Activated CD4-positive, alpha-beta T cell treated with anti-CD3 and anti-CD28 coated beads, Interleukin-2, amount 10 ng/mL, durations not matched to agents 7 days and 5 days (primary cell): Measurements from ENCODE around the gene GGTLC2. TPM values are rescaled to one million over a fixed set of nuclear protein-coding genes. Genes with fewer than 3 reads are reported as not detected.

Source experiments
- CTCF ChIA-PET: fragments of 350-600 bp; sonication (Branson Sonifier 250); formaldehyde crosslinking; loops from one replicate; lab custom pipeline; 2021; ENCODE audit warnings: antibody characterized with exemption; lab: Charles Lee
- POLR2A ChIA-PET: fragments of 350-600 bp; sonication (Branson Sonifier 250); formaldehyde crosslinking; loops from one replicate; lab custom pipeline; 2021; ENCODE audit warnings: antibody characterized with exemption; lab: Charles Lee
- DNase-seq: peaks from one replicate; pipeline ENCODE4 v3.0.0-alpha.2; 2020
- H3K27ac Mint-ChIP-seq: one replicate; pipeline ENCODE4 v1.8.0; 2021; ENCODE audit warnings: mild to moderate bottlenecking, moderate library complexity, mixed read lengths
- H3K27me3 Mint-ChIP-seq: one replicate; pipeline ENCODE4 v1.8.0; 2021; ENCODE audit warnings: mixed read lengths
- H3K36me3 Mint-ChIP-seq: one replicate; pipeline ENCODE4 v1.8.0; 2021; ENCODE audit warnings: low read depth, mixed read lengths
- H3K4me1 Mint-ChIP-seq: one replicate; pipeline ENCODE4 v1.8.0; 2021; ENCODE audit warnings: mixed read lengths
- H3K4me3 Mint-ChIP-seq: one replicate; pipeline ENCODE4 v1.8.0; 2021; ENCODE audit warnings: mild to moderate bottlenecking, moderate library complexity, mixed read lengths
- H3K9me3 Mint-ChIP-seq: one replicate; pipeline ENCODE4 v1.8.0; 2021; ENCODE audit warnings: mixed read lengths
- total RNA-seq, 2 experiments: library from RNA; stranded (reverse); gene quantifications; one replicate each; pipeline ENCODE4 v1.2.3, GENCODE V29; 2021

The GGTLC2 gene
- total RNA-seq, 2 experiments from 2014 or later = not detected

DNA sequence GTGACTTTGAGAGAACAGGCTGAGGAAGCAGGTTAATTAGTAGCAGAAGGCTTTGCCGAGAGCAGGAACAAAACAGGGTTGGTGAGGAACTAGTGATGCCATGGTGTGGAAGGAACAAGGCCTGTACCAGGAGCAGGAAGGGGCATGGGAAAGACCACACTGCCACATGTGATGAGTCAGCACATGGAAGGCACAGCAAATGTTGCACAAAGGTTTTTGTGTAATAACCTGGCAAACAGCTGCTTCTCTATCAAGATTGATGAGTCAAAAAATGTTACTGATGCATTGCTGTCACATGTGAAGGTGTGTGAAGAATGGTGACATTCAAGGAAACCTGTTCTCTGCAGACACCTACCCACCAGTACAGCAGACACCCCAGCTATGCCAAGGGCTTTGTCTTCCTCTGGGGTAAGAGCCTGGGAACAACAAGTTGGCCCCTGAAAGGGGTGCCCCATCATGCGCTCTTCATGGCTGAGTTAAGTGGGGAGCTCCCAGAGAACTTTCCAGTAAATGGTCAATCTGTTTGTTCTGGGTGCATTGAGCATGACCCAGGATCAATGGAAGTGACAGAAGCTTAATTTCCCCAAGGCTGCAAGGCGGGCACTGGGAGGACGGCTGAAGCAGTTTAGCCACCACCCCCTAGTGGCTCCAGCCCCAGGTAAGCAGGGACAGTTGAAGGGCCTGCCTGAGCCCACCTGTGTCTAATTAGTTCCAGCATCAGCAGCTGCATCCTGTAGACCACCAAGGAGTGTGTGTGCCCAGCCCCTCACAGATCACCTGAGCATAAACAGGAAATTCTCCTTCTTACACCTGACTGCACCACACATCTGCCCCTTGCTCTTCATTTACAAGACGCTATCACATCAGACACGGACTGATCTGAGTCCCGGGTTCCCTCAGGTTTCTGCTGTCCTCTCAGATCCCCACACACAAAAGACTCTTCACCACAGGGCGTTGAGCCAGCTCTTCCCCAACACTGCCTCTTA lies 47.6 kb downstream of the GGTLC2 start:
- H3K27ac Mint-ChIP-seq = no peak overlapping the region
- ChIA-PET POLR2A (no interaction called here), CTCF (interaction anchor here (0.8 to 1.5 kb wide), 4 partner anchors 18 to 105 kb away, joined by 3 to 5 read pairs (median 4); no protein-coding TSS in a partner anchor)
- no peaks in the 10 kb centered on the region for H3K27me3 Mint-ChIP-seq
- H3K9me3 Mint-ChIP-seq = no peaks in the 10 kb centered on the region
- no peaks in the 10 kb centered on the region for H3K4me1 Mint-ChIP-seq
- no peak overlapping the region for H3K4me3 Mint-ChIP-seq
- H3K36me3 Mint-ChIP-seq = no peaks in the 10 kb centered on the region
- DNase-seq = no peak

DNA sequence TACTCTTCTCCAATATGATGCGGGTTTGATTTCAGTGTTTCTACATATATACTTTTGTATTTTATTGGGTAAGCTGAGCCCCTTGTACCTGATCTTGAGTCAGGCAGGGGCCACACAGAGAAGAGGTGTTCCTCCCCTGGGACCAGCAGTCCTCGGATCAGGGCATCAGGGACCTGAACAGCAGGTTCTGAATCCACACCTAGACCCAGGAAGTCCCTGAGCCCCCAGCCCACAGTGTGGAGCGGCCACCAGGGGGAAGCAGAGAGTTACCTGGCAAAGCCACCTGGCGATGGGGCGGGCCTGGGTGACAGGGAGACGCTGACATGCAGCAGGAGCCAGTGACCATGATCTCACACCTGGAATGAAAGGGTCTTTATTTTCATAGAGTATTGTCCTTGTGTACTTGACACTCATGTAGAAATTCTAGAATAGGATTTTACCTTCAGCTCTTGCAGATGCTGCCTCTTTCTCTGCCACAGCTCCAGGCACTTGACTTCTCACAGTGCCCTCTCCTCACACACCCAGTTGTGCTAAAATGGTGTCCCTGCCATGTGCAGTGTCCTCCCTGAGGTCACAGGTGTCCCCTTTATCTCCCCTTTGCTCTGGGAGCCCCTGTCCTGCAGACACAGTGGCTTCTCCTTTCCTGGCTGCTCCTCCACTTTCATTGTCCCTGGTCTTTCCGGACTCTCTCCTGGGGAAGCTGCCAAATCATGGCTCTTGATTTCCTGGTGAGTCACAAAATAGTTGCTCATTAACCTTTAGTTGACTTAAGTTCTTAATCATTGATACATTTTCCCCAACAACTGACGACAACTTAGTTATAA lies 48.5 kb downstream of the GGTLC2 start:
- ChIA-PET CTCF (interaction anchor here (0.8 to 1.5 kb wide), 3 partner anchors 17 to 106 kb away, joined by 3 to 5 read pairs (median 4); no protein-coding TSS in a partner anchor), POLR2A (no interaction called here)
- DNase-seq = peak; percentile 69
- no peaks in the 10 kb centered on the region for H3K36me3 Mint-ChIP-seq
- no peak overlapping the region for H3K4me3 Mint-ChIP-seq
- H3K27me3 Mint-ChIP-seq = no peaks in the 10 kb centered on the region
- H3K9me3 Mint-ChIP-seq = no peaks in the 10 kb centered on the region
- no peaks in the 10 kb centered on the region for H3K4me1 Mint-ChIP-seq
- no peak overlapping the region for H3K27ac Mint-ChIP-seq

DNA sequence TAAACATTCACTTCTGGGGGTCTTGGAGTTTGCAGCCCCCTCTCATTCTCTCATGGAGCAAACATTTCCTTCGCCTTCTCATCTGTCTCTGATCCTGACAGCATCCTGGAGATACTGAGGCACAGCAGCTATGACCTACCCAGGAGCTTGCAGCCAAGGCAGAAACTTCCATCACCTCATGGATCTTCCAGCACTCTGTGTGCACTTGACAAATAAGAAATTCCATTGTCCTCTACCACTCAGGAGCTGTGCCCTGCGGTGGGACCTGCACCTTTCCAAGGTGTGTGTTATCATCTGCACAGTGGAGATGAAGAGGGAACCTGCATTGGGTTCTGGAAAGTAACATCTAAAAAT lies 49.1 kb downstream of the GGTLC2 start:
- ChIA-PET CTCF (interaction anchor here (0.5 to 1.5 kb wide), 2 partner anchors 106 to 107 kb away, joined by 4 to 5 read pairs; no protein-coding TSS in a partner anchor), POLR2A (no interaction called here)
- no peaks in the 10 kb centered on the region for H3K36me3 Mint-ChIP-seq
- H3K27ac Mint-ChIP-seq = no peak overlapping the region
- no peak for DNase-seq
- H3K9me3 Mint-ChIP-seq = no peaks in the 10 kb centered on the region
- no peaks in the 10 kb centered on the region for H3K4me1 Mint-ChIP-seq
- no peaks in the 10 kb centered on the region for H3K27me3 Mint-ChIP-seq
- H3K4me3 Mint-ChIP-seq = no peak overlapping the region

DNA sequence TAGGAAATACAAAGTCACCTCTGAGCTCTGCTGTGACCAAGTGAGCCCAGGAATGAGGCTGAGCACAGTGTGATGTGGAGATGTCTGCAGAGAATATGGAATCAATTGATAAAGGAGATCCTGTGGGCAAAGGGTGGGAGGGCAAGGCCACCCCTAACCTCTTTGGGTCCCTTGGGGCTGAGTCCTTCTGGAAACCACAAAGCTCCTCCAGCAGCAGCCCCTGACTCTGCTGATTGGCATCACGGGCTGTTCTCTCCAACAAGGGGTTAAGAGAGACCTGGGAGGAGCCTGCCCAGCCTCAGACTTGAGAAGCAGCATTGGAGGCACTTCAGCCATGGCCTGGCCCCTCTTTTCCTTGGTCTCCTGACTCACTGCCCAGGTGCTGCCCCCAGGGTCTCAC lies 49.7 kb downstream of the GGTLC2 start:
- Mint-ChIP-seq H3K9me3 (no peaks in the 10 kb centered on the region), H3K27me3 (no peaks in the 10 kb centered on the region), H3K4me1 (no peaks in the 10 kb centered on the region), H3K36me3 (no peaks in the 10 kb centered on the region), H3K4me3 (no peak overlapping the region), H3K27ac (no peak overlapping the region)
- no peak for DNase-seq
- ChIA-PET POLR2A (no interaction called here), CTCF (interaction anchor here (0.5 kb wide), 1 partner anchor 107 kb away, joined by 5 read pairs; no protein-coding TSS in a partner anchor)

DNA sequence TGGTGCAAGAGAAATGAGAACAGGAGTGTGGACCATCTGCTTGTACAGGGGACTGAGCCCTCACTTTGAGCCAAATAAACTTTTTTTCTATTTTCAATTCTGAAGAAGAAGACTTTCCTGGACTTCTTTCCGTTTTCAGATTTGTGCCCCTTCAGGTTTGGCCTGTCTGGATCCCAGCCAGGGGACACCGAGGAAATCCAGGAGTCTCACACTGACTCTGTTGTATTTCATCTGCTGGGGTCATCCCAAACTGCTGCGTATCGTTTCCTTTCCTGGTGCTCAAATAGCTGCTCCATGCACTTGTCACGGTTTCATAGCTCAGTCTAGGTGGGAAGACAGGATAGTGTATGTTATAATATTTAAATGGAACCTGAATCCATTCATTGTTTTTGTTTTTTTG lies 51.7 kb downstream of the GGTLC2 start:
- Mint-ChIP-seq H3K9me3 (no peaks in the 10 kb centered on the region), H3K36me3 (no peaks in the 10 kb centered on the region), H3K4me3 (no peak overlapping the region), H3K27me3 (no peaks in the 10 kb centered on the region), H3K4me1 (no peaks in the 10 kb centered on the region), H3K27ac (no peak overlapping the region)
- ChIA-PET POLR2A (interaction anchor here (0.6 kb wide), 1 partner anchor 784 kb away, joined by 4 read pairs; no protein-coding TSS in a partner anchor), CTCF (interaction anchor here (0.6 kb wide), 1 partner anchor 1079 kb away, joined by 5 read pairs; no protein-coding TSS in a partner anchor)
- DNase-seq = no peak

Other genes starting within 250 kb of the GGTLC2 start
- gene ZNF280B, start 135.9 kb upstream of the GGTLC2 start, total RNA-seq = 1 to 10 TPM; 1.9 to 2.5 TPM
- gene ZNF280A, start 124.3 kb upstream of the GGTLC2 start, total RNA-seq = not detected
- gene PRAME, start 85.3 kb upstream of the GGTLC2 start, total RNA-seq = not detected
- not detected for gene IGLL5, start 243.2 kb downstream of the GGTLC2 start, total RNA-seq